HFFc6 (cell line): ENCODE data around the gene SLC30A2. TPM values are rescaled to one million over a fixed set of nuclear protein-coding genes. Genes with fewer than 3 reads are reported as not detected.

ENCODE experiments used
- DNase-seq: peaks from one replicate; pipeline ENCODE4 v3.0.0-alpha.2; 2018
- H3K27ac Mint-ChIP-seq: 2 replicates; pipeline ENCODE4 v1.8.0; 2020; ENCODE audit warnings: mild to moderate bottlenecking, mixed read lengths
- H3K27me3 Mint-ChIP-seq: 2 replicates; pipeline ENCODE4 v1.8.0; 2021; ENCODE audit warnings: mild to moderate bottlenecking, moderate library complexity, mixed read lengths; ENCODE audit not compliant: insufficient read depth
- H3K36me3 Mint-ChIP-seq: 2 replicates; pipeline ENCODE4 v1.8.0; 2021; ENCODE audit warnings: low read depth, mixed read lengths
- H3K4me1 Mint-ChIP-seq: 2 replicates; pipeline ENCODE4 v1.8.0; 2020; ENCODE audit warnings: low read depth, mixed read lengths
- H3K4me3 Mint-ChIP-seq: 2 replicates; pipeline ENCODE4 v1.8.0; 2020; ENCODE audit warnings: mild to moderate bottlenecking, moderate library complexity, mixed read lengths
- H3K9me3 Mint-ChIP-seq: 2 replicates; pipeline ENCODE4 v1.8.0; 2020; ENCODE audit warnings: mild to moderate bottlenecking, mixed read lengths
- total RNA-seq, 6 experiments: library from RNA; stranded (reverse); fragmentation: NEBNext Ultra II Directional; extraction: Animal tissue kit (Norgen Biotek cat#: 25700); gene quantifications; 2 replicates in 1 of 6; 3 replicates in 5 of 6; pipeline ENCODE4 v1.2.3, GENCODE V29; 2021
- TF ChIP-seq, protein P1 (sequence below): fragments of 200-600 bp; sonication (generic); IDR thresholded peaks from 2 replicates; pipeline ENCODE4 v1.5.0; 2021; ENCODE audit warnings: antibody characterized with exemption, mild to moderate bottlenecking

SLC30A2 gene
- total RNA-seq, 6 experiments from 2014 or later: not detected

GRCh38 chr1:26005434-26006105, 40.3 kb downstream of the SLC30A2 start:
- DNase-seq: no peak
- H3K4me3 Mint-ChIP-seq: no peak overlapping the region
- H3K4me1 Mint-ChIP-seq: no peaks in the 10 kb centered on the region; the same call in 1 of the 2 replicates
- no peaks in the 10 kb centered on the region; the same call in none of the 2 replicates for H3K27me3 Mint-ChIP-seq
- no peak overlapping the region for H3K27ac Mint-ChIP-seq
- no peaks in the 10 kb centered on the region for H3K9me3 Mint-ChIP-seq
- no peaks in the 10 kb centered on the region for H3K36me3 Mint-ChIP-seq
- TF ChIP-seq, protein P1, sequence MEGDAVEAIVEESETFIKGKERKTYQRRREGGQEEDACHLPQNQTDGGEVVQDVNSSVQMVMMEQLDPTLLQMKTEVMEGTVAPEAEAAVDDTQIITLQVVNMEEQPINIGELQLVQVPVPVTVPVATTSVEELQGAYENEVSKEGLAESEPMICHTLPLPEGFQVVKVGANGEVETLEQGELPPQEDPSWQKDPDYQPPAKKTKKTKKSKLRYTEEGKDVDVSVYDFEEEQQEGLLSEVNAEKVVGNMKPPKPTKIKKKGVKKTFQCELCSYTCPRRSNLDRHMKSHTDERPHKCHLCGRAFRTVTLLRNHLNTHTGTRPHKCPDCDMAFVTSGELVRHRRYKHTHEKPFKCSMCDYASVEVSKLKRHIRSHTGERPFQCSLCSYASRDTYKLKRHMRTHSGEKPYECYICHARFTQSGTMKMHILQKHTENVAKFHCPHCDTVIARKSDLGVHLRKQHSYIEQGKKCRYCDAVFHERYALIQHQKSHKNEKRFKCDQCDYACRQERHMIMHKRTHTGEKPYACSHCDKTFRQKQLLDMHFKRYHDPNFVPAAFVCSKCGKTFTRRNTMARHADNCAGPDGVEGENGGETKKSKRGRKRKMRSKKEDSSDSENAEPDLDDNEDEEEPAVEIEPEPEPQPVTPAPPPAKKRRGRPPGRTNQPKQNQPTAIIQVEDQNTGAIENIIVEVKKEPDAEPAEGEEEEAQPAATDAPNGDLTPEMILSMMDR: no peak

DNA sequence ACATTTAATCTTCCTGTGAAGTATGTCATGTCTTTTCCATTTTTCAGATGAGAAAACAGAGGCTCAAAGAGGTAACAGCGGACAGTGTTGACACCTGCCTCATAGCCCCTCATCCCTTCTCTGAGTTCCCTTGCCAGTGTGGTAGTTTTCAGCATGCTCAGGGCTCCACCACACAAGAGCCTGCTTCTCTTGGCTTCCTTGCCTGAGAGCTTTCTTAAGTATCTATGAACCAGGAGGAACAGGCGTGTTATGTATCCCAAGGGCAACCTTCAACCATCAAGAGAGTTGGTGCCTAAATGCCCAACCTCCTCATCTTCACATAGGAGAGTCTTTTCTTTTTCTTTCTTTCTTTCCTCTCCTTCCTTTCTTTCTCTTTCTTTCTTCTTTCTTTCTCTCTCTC, 42.2 kb downstream of the SLC30A2 start:
- TF ChIP-seq, protein P1: no peak
- H3K36me3 Mint-ChIP-seq: no peaks in the 10 kb centered on the region
- no peak for DNase-seq
- H3K27me3 Mint-ChIP-seq: no peaks in the 10 kb centered on the region; the same call in none of the 2 replicates
- peaks cover 2% of the 10 kb centered on the region for H3K4me1 Mint-ChIP-seq
- H3K27ac Mint-ChIP-seq: no peak overlapping the region
- H3K4me3 Mint-ChIP-seq: no peak overlapping the region
- H3K9me3 Mint-ChIP-seq: no peaks in the 10 kb centered on the region

- Mint-ChIP-seq H3K4me3 (no peak overlapping the region), H3K9me3 (no peaks in the 10 kb centered on the region), H3K36me3 (no peaks in the 10 kb centered on the region), H3K27me3 (no peaks in the 10 kb centered on the region; the same call in none of the 2 replicates), H3K27ac (no peak overlapping the region), H3K4me1 (peaks cover 6% of the 10 kb centered on the region)
- TF ChIP-seq, protein P1: no peak
- DNase-seq: no peak
Observed at GRCh38 chr1:26003262-26003661, 42.7 kb downstream of the SLC30A2 start.

GRCh38 chr1:25999041-25999800, 46.7 kb downstream of the SLC30A2 start:
- H3K36me3 Mint-ChIP-seq: no peaks in the 10 kb centered on the region
- H3K4me3 Mint-ChIP-seq: no peak overlapping the region
- H3K4me1 Mint-ChIP-seq: peaks cover 19% of the 10 kb centered on the region
- TF ChIP-seq, protein P1: no peak
- DNase-seq: no peak
- H3K27ac Mint-ChIP-seq: no peak overlapping the region
- no peaks in the 10 kb centered on the region; the same call in 1 of the 2 replicates for H3K27me3 Mint-ChIP-seq
- no peaks in the 10 kb centered on the region for H3K9me3 Mint-ChIP-seq

- DNase-seq: peak; percentile 99
- H3K4me3 Mint-ChIP-seq: peak within 1 kb of the TSS; percentile 96
- 0 out of 2 replicates have a peak, but pooled peaks cover 1% of the 10 kb centered on the region for H3K36me3 Mint-ChIP-seq
- TF ChIP-seq, protein P1: peak; percentile 99
- H3K9me3 Mint-ChIP-seq: no peaks in the 10 kb centered on the region
- no peaks in the 10 kb centered on the region for H3K27me3 Mint-ChIP-seq
- peak within 1 kb of the TSS; percentile 94 for H3K27ac Mint-ChIP-seq
- peaks cover 28% of the 10 kb centered on the region for H3K4me1 Mint-ChIP-seq
Observed at GRCh38 chr1:25997828-25998761, 47.8 kb downstream of the SLC30A2 start, which contains the start of gene PAFAH2. Gene PAFAH2, minus strand, starts transcription at chr1:25998063. Its CDS starts 7,247 bp downstream, at chr1:25990816.
